G401.6 (cell line): ENCODE measurements around the gene HES1.
"Not testable (repeated sequence)": the region's sequence is repeated elsewhere in the genome, so short reads cannot be mapped to it uniquely, and the experiment has no call there.

Experiments used
- FAIRE-seq: peaks from 2 replicates; lab custom pipeline; 2012; peaks lifted over from hg19 to GRCh38; lab: Jason Lieb, UNC

Gene HES1

DNA sequence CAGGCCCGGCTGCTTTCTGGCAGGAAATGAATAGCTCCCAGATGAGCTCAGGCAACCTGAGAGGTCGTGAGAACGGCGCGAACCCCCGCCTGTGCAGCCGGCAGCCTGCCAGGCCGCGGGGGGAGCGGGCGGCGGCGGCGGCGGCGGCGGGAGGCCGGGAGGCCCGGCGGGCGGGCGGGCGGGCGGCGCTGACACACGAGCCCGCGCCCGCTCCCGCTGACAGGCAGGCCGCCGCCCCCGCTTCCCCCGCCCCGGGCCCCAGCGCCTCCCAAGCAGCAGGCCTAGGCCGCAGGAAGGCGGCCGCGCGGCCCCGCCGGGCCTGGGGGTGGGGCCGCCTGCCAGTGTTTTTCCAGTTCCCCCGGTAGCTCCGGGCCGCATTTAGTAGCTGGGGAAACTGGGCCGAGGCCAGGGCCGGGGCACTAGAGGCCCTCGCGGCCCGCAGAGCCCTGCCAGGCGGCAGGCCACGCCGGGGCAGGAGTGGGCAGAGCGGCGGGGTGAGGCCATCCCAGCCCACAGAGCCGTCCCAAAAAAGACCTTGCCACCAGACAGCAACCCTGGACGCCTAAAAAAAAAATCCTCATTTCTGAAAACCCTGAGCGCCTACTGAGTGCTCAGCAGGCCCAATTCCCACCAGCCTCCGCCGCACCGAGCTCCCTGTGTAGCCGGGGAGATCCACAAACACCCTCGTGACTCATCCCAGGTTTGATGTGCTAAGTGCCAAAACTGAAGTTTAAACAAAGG lies 5.6 kb downstream of the HES1 start:
- FAIRE-seq, result no peak

DNA sequence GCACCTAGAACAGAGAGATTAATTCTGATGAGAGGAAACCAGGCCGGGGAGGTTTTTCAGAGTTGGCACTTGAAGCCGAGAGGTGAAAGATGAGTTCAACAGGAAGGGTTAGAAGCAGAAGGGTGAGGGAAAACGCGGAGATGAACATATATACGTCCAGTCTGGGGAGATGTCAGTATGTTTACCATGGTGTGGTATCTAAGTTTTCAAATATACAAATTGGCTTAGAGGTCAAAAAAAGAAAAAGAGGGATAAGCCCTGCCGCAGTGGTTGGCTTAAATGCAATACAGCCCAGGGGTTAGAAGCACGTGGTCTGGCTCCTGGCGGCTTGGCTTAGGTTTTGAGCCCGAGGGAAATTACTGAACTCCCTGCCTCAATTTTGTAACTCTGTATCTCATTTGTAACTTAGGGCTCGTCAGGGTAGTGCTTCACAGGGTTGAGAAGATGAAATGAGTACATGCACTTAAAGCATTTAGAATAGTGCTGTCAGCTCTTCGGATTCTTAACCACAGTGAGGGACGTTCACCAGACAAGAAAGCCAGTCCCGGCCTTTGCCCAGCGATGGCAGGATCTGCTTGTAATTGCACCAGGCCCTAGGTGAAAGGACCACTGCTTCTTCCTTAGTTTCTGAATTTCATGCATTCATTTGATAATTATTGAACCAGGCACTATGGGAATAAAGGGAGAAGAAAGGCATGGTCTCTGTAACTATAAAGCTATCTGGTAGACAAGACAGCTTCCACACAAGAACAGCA lies 6.4 kb downstream of the HES1 start:
- FAIRE-seq, result no peak

DNA sequence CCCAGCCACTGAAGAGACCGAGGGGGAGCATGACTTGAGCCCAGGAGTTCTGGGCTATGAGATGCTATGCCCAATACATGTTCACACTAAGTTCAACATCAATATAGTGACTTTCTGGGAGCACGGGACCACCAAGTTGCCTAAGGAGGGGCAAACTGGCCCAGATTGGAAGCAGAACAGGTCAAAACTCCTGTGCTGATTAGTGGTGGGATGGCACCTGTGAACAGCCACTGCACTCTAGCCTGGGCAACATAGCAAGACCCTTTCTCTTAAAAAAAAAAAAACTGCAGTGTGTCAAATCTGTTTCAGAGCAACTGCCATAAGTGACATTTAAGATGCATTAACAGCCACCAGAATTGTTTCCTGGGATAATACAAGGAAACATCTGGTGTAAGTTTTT lies 9.8 kb downstream of the HES1 start:
- FAIRE-seq, result no peak

DNA sequence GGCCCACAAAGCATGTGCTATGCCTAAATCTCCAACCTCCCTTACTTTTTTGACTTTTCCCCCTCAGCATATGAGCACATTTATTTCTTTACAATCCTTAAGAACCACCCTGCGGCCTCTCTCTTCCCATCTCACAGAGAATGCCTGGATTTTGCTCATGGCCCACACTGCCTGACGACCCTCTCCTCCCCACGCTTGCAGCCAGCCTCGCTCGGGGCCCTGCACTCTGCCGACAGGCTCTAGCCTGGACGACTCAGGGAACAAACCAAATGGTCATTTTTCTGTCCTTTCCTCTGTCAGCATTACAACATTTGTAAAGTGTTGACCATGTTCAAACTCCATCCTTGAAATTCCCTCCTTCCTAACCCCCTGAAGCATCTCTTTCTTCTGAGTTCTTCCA lies 11.7 kb downstream of the HES1 start:
- FAIRE-seq, result no peak

DNA sequence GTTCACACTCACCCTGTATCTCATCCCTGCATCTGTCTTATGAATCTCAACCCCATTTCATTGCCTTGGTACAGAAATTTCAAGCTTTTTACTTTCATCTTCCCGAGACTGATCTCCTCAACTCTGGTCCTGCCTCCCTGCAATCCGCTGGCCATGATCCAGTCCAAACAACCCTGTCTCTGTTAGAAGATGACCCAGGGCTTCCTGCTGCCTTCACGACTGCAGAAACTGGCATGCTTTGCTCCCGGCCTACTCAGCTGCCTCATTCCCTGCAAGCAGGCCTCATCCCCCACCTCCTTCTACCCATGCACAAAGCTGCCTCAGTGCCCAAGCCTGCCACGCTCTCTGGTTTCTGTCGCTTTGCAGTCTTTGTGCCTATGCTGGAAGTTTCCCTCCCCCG lies 12.4 kb downstream of the HES1 start:
- no peak for FAIRE-seq

DNA sequence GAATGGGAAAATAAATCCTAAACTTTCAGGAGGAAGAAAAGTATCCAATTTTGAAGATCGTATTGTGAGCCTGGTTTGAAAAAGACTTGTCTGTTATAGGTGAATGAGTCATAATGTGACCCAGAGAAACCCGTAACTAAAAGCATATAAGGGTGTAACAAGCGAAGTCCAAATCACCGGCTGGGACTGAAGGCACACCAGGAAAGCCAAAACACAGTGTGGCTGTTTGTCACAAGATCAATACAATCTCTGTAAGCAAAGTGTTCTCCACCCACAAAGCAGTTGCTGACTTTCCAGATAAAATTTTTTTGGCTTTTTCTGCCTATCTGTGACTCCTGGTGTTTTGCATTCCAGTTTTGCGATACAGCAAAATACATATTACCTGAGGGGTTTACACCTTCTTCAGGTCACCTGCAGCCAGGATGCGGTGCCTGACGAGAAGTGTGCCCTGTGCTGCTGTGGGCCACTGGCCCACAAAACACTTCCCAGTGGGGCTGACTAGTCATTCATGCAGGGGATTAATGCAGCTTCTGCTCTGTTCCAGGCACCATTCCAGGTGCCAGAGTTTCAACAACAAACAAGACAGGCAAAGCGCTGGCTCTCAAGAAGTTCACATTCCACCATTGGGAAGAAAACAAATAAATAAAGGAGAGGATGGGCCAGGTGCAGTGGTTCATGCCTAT lies 14.4 kb downstream of the HES1 start:
- FAIRE-seq, result no peak

DNA sequence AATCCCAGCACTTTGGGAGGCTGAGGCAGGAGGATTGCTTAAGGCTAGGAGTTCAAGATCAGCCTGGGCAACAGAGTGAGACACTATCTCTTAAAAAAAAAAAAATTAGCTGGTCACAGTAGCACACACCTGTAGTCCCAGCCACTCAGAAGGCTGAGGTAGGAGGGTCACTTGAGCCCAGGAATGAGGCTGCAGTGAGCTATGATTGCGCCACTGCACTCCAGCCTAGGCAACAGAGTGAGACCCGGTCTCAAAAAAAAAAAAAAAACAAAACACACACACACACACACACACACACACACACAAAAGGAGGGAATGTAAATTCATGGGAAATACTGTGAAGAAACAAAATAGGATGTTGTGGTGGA lies 15.0 kb downstream of the HES1 start:
- FAIRE-seq, result not testable (repeated sequence)

DNA sequence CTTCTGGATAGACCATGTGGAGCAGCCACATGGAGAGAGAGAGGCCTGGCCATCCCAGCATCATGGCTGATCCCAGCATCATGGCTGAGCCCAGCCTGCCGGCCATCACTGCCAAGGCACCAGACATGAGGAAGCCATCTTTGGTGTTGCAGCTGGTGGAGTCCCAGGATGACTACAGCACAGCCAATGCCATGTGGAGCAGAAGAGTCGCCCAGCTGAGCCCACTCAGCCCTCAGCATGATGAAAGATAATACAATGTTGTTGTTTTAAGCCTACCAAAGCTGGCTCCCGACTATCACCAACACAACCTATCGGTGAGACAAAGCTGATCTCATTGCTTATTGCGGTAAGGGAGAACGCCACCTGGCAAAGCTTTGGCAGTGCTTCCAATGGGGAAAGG lies 18.4 kb downstream of the HES1 start:
- no peak for FAIRE-seq

DNA sequence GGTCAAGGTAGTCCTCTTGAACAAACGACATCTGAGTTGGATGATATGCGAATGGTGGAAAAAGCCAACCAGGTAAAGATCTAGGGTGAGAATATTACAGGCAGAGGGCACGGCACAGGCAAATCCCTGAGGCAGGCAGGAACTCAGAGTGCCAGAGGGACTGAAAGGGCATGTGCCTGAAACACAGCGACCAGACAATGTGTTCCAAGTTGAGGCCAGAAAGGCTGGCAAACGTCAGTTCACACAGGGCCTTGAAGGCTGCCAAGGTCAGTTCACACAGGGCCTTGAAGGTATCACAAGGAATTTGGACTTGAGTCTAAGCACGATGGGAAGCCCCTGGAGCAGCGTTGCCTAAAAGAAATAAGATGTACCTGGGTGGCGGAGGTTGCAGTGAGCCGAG lies 20.1 kb downstream of the HES1 start:
- no peak for FAIRE-seq

DNA sequence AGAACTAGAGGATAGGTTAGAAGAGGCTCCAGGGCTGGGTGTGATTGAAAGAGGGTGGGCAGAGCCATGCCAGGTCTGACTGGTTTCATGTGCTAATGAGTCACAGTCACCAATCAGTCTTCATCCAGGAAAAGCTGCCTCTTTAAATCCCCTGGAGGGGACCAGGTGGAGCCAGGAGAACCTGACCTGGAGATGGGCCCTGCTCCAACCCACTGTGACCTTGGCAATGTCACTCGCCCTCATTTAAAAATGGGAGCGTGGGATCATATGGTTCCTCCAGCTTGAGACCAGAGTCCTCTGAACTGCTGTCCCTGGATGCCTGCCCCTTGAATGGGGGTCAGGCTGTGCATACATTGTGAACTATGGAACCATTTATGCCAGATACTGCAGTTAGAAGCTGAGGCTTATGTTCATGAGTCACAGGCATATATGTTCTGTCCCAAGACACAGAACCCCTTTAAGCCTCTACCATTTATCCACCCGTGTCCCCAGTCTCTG lies 23.0 kb downstream of the HES1 start:
- no peak for FAIRE-seq

DNA sequence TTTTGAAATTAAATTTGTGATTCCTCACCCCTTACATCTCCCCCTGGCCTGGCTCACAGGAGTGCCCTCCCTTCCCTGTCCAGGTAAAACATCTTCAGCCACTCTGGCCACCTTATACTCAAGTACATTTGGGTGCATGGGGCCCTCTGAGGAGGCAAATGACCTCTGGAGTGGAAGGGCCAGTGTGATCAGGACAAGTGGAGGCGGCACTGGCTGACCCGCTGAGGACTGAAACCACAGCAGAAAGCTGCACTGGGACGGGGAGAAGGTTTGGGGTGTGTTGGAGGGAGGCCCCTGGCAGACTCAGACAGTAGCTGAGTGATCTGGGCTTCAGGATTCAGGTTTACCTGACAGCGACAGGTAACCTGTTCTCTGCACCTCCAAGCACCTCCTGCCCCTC lies 24.2 kb downstream of the HES1 start:
- no peak for FAIRE-seq

DNA sequence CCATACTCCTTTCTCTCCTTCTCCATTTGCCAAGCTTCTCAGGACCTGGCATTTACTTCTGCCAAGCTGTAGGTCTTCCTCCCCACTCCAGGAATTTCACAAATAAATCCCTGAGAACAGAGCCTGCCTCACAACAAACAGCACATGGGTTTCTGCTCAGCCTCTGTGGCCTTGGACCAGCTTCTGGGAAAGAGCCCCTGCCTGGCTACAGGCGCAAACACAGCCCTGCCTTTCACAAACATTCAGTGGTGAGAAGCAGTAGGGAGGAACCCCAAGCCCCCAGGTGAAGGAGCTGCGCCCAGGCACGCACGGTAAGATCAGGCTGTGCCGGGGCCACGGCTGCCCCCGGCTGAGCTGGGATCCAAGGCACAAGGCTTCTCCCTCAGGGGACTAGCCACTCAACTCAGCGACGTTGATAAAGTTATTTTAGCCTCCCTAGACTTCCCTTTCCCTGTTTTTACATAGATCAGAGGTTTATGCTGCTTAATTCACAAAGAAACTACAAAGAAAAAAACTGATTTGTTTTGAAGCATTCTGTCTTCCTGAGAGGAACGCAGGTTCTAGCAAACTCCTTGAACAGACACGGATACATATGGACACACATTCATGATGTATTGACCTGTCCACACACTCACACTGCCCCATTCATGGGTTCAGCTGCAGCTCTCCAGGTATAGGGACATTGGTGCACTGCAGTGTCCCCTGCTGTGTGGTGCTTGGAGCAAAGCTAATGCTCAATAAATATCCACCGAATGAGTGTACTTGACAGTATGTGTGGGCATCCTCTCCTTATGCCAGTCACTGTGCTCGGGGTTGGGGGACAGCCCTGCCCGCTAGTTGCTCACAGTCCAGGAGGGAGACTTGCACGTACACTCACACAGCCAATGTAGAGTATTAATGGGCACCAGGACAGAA lies 25.4 kb downstream of the HES1 start:
- FAIRE-seq, result no peak

DNA sequence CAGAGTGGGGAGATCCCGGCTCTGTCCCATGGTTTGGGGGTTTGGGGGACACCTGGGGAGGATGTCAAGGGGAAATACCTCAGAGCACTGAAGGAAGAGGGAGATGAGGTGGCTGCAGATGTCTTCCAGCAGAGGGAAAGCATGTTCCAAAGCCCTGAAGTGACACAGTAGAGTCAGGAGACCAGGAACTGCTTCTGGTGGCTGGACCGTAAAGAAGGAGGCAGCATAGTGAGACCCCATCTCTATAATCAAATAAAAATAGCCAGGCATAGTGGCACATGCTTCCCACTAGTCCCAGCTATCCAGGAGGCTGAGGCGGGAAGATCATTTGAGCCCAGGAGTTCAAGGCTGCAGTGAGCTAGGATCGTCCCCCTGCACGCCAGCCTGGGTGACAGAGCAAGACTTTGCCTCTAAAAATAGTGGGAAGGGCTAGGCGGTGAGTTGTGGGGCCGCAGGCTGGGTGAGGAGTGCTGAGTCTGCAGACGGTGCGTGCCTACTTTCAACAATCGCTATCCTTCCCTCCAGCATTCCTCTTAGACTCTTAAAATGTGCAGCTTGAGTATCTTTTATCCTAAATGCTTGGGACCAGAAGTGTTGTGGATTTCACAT lies 26.2 kb downstream of the HES1 start:
- FAIRE-seq, result no peak

DNA sequence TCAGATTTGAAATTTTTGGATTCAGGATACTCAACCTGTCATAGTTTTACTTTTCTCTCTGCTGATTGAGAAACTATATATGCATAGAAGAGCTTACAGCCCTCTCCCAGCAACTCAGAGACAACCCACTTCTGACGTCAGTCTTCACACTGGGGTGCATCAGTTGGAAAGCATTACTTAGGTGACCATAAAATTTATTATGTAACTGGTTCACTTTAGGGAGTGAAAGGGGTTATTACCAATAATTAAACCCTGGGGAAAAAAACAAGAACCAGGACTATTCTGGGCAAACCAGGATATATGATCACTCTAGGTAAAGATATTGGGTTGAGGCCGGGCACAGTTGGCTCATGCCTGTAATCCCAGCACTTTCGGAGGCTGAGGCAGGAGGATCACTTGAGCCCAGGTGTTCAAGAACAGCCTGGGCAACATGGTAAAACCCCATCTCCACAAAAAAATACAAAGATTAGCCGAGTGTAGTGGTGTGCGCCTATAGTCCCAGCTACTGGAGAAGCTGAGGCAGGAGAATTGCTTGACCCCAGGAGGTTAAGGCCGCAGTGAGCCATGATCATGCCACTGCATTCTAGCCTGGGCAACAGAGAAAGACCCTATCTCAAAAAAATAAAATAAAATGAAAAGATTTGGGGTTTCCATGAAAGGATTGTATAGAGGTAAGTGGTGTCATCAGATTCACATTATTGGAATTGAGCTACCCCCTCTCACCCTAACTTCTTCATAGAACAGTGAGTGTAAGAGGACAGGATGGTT lies 27.1 kb downstream of the HES1 start:
- no peak for FAIRE-seq

DNA sequence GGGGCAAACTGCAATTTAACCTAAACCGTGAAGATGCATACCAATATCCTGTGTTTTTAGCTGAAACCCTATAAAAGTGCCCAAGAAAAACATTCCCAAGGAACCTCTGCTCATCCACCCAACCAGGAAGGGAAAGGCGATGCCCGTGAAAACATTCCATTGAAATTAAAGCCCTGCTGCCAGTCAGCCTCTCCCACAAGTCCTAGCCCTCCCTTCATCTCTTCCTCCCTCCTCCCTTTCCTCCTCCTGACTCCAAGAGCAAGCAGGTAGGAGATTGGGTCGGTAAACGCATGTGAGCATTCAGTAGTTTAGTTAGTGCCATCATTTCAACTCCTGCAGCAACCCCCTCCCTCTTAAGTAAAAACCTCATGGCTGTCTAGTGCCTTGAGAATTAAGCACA lies 27.7 kb downstream of the HES1 start:
- no peak for FAIRE-seq

DNA sequence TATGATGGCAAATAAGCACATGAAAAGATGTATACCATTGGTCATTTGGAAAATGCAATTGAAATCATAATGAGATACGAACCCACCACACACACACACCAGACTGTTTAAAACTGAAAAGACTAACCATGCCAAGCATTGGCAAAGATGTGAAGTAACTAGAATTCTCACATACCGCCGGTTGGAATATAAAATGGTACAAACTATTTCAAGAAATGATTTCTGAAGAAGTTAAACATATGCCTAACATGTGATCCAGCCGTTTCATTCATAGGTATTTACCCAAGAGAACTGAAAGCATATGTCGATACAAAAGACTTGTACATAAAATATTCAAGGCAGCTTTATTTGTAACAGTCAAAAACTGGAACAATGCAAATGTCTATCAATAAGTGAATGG lies 28.9 kb downstream of the HES1 start:
- FAIRE-seq, result no peak

DNA sequence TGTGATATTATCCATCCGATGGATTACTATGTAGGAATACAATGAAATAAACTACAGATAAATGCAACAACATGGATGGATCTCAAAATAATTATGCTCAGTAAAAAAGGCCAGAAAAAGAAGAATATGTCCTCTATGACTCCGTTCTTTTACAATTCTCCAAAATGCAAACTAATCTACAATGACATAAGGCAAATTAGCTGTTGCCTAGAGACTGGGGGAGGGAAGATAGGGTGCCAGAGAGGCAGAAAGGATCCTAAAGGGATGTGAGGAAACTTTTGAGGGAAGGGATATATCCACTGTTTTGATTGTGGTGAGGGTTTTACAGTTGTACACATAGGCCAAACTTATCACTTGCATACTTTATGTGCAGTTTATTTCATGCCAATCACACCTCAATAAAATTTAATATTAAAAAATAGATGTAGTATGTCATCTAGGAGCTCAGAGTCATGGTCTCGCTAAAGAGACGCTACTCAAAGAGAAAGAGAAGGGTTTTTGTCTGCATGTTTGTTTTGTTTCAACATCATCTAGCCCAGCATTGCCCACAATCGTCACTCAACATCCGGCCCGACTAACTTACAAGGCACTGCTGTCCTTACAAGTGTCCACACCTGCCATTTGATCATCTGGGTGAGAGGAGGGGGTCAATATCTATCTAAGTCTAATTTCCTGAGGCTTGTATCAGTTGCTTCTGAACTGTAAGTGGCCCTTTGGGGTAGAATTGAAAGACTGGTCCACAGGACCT lies 29.5 kb downstream of the HES1 start:
- FAIRE-seq, result no peak

DNA sequence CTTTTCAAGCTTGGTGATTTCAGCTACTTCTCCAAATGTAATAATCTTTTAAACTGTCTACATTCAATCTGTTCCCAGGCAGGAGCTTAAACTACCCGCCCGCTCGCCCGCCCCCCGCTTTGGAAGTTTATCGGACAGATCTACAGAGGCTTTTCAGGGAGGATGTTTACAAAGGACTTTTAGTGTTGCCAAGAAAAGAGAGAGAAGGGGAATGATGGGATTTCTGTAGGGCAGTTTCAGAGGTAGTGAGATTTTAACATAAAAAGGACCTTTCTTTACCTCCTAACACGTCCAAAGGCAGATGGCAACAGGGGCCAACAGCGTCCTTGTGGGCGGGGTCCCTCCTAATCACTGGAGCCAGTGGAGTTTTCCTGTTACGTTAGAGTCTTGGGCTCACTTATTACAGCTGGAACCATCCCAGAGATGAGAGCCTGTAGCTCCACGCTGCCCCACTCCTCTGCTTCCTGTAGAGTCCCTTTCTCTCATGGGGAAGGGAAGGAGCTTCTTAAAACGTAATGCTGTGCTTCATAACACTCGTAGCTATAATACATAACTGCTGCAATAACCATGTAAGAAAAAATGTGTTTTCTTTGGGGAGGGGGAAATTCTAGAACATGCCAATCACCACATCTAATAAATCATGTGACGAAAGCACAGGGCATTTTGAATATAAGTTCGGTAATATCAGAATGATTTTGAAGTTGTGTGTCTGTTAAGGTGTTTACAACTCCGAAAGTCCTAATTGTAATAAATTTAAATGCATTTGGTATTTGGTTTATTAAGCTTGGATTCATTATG lies 30.9 kb downstream of the HES1 start:
- FAIRE-seq, result no peak

DNA sequence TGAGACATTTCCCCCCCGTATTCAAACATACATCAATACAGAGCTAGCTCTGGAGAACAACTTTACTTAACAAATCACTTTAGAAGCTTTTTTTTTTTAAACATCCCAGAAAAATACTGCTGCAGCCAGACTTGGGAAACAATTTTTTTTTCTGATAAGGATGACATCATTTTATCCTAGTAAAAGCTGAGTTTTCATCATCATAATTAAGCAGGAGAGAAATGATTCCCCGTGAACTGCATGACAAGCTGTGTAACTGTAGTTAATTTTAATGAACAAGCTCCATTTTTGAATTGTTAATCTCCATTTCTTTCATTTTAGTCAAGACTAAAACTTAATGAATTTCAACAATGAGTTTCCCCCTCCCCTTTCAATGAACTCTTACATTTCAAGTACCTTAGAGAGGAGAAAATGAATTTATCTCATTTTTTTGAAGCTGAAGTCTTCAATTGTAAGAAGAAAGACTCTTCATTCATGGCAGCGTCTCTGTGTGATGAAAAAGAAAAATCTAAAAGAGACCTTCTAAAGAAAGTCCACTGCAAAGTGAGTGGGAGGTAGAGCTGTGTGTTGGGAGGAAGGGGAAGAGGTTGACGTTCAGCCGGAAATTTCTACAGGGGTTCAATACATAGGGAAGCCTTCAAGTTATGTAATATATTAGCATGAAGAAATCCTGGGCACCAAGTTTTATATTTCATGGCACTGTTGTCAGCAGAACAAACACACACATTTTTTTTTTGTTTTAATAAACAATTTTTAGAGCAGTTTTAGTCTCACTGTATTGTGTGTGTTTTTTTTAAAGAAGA lies 31.7 kb downstream of the HES1 start:
- no peak for FAIRE-seq
